Measurements from ENCODE around the gene COL20A1.

COL20A1 gene

GRCh38 chr20:63261060-63261794 is 31.8 kb upstream of the COL20A1 start:
- no peak for FAIRE-seq

- no peak for FAIRE-seq
Observed at GRCh38 chr20:63261795-63262528, 31.0 kb upstream of the COL20A1 start.

- FAIRE-seq: no peak
Observed at GRCh38 chr20:63262836-63263235, 30.1 kb upstream of the COL20A1 start.

- no peak for FAIRE-seq
Observed at GRCh38 chr20:63264000-63264399, 29.0 kb upstream of the COL20A1 start.

GRCh38 chr20:63264519-63264918 is 28.5 kb upstream of the COL20A1 start:
- FAIRE-seq: no peak

GRCh38 chr20:63265891-63266515 is 27.0 kb upstream of the COL20A1 start:
- no peak for FAIRE-seq

- no peak for FAIRE-seq
Observed at GRCh38 chr20:63267691-63268090, 25.3 kb upstream of the COL20A1 start.

GRCh38 chr20:63268256-63268655 is 24.7 kb upstream of the COL20A1 start:
- FAIRE-seq: no peak

GRCh38 chr20:63268671-63269439 is 24.1 kb upstream of the COL20A1 start:
- no peak for FAIRE-seq

GRCh38 chr20:63269724-63270123 is 23.3 kb upstream of the COL20A1 start:
- FAIRE-seq: no peak

- FAIRE-seq: no peak
Observed at GRCh38 chr20:63270606-63271325, 22.2 kb upstream of the COL20A1 start.

GRCh38 chr20:63272105-63273058 is 20.6 kb upstream of the COL20A1 start, which contains the start of gene ARFGAP1:
TSS of gene ARFGAP1 (plus strand) at chr20:63272813. CDS start at chr20:63275581, 2,768 bp downstream.
- FAIRE-seq: no peak

GRCh38 chr20:63273059-63273579 is 19.9 kb upstream of the COL20A1 start:
- no peak for FAIRE-seq

GRCh38 chr20:63273635-63274380 is 19.2 kb upstream of the COL20A1 start:
- no peak for FAIRE-seq

- FAIRE-seq: no peak
Observed at GRCh38 chr20:63274381-63275228, 18.4 kb upstream of the COL20A1 start.

- FAIRE-seq: no peak
Observed at GRCh38 chr20:63275825-63276224, 17.2 kb upstream of the COL20A1 start.

- FAIRE-seq: no peak
Observed at GRCh38 chr20:63276956-63277355, 16.0 kb upstream of the COL20A1 start.

GRCh38 chr20:63277466-63278272 is 15.3 kb upstream of the COL20A1 start:
- no peak for FAIRE-seq

Data from endometrium (tissue), 2 donors.